GM12875 (cell line): ENCODE results near the gene CTXN1.
A peak's percentile ranks its signal among the peaks of the same experiment; 100 is the strongest.

Experiments
- H3K4me3 ChIP-seq: one replicate; pipeline ENCODE4 v1.5.1; 2011; ENCODE audit warnings: low read depth, low read length, control low read depth
- CTCF ChIP-seq: IDR thresholded peaks from 2 replicates; pipeline ENCODE4 v1.5.1; 2011; ENCODE audit warnings: low read depth, mild to moderate bottlenecking, control low read depth, inconsistent platforms, low read length, moderate library complexity, borderline replicate concordance; ENCODE audit not compliant: insufficient read depth

CTXN1 gene

GRCh38 chr19:7928741-7929701, 3.1 kb upstream of the CTXN1 start:
- peak; percentile 56 for TF ChIP-seq CTCF
- H3K4me3 ChIP-seq, result no peak overlapping the region

- TF ChIP-seq CTCF, result no peak
- H3K4me3 ChIP-seq, result no peak overlapping the region
These were observed 2.4 kb upstream of the CTXN1 start for GRCh38 chr19:7928334-7928706.

GRCh38 chr19:7927605-7928333, 1.8 kb upstream of the CTXN1 start:
- H3K4me3 ChIP-seq, result no peak overlapping the region
- no peak for TF ChIP-seq CTCF

- H3K4me3 ChIP-seq, result no peak overlapping the region
- no peak for TF ChIP-seq CTCF
These were observed 1.0 kb upstream of the CTXN1 start for GRCh38 chr19:7926727-7927604.

GRCh38 chr19:7925171-7925851, 624 bp downstream of the CTXN1 start:
- H3K4me3 ChIP-seq, result no peak overlapping the region

More at GRCh38 chr19:7925171-7925851, 624 bp downstream of the CTXN1 start:
- peak; percentile 97 for TF ChIP-seq CTCF
